Frontal cortex (tissue), 4 donors: ENCODE data around the gene UBE2E3. TPM values are rescaled to one million over a fixed set of nuclear protein-coding genes. Genes with fewer than 3 reads are reported as not detected.
"Not testable (repeated sequence)": the region's sequence is repeated elsewhere in the genome, so short reads cannot be mapped to it uniquely, and the experiment has no call there.

Experiments
- DNase-seq, 2 donors: peaks; one replicate each; pipeline ENCODE4 v3.0.0; 2012; ENCODE audit warnings: low spot score in 2 of 2
- FAIRE-seq: peaks from 2 replicates; lab custom pipeline; 2012; peaks lifted over from hg19 to GRCh38; lab: Jason Lieb, UNC
- total RNA-seq: library from RNA; depleted of rRNA; stranded (reverse); fragments of >200 nt; gene quantifications from one replicate; pipeline ENCODE4 v1.2.3, GENCODE V29; 2014
- donor health status: control.
- donor health status: control.
- donor health status: control.

The UBE2E3 gene
- total RNA-seq, 1 donor from 2014 or later, result 150 TPM

GRCh38 chr2:181021199-181021789, 40.9 kb downstream of the UBE2E3 start:
- DNase-seq, result no peak
- FAIRE-seq, result no peak

- FAIRE-seq (no peak), DNase-seq (no peak)
Measured at GRCh38 chr2:181022652-181023051, 42.2 kb downstream of the UBE2E3 start.

- FAIRE-seq (no peak), DNase-seq (no peak)
Measured at GRCh38 chr2:181025004-181025403, 44.6 kb downstream of the UBE2E3 start.

- DNase-seq, result no peak
- FAIRE-seq, result no peak
Measured at GRCh38 chr2:181036445-181036844, 56.0 kb downstream of the UBE2E3 start.

- FAIRE-seq, result no peak
- DNase-seq, result no peak
Measured at GRCh38 chr2:181036848-181037603, 56.6 kb downstream of the UBE2E3 start.

- DNase-seq (no peak), FAIRE-seq (no peak)
Measured at GRCh38 chr2:181037922-181038321, 57.5 kb downstream of the UBE2E3 start.

- no peak for FAIRE-seq
- DNase-seq, result no peak
Measured at GRCh38 chr2:181038796-181039195, 58.4 kb downstream of the UBE2E3 start.

GRCh38 chr2:181040839-181041238, 60.4 kb downstream of the UBE2E3 start:
- DNase-seq, FAIRE-seq: not testable (repeated sequence)

- FAIRE-seq (no peak), DNase-seq (no peak)
Measured at GRCh38 chr2:181041661-181042060, 61.3 kb downstream of the UBE2E3 start.

GRCh38 chr2:181042706-181043105, 62.3 kb downstream of the UBE2E3 start:
- FAIRE-seq, result no peak
- DNase-seq, result no peak

GRCh38 chr2:181046833-181047232, 66.4 kb downstream of the UBE2E3 start:
- DNase-seq, result no peak
- FAIRE-seq, result no peak

- FAIRE-seq, result no peak
- DNase-seq, result no peak
Measured at GRCh38 chr2:181047829-181048228, 67.4 kb downstream of the UBE2E3 start.

GRCh38 chr2:181051861-181052522, 71.6 kb downstream of the UBE2E3 start:
- DNase-seq, result no peak
- FAIRE-seq, result no peak

GRCh38 chr2:181052523-181052891, 72.1 kb downstream of the UBE2E3 start:
- no peak for FAIRE-seq

GRCh38 chr2:181054256-181054655, 73.9 kb downstream of the UBE2E3 start:
- no peak for FAIRE-seq
- no peak for DNase-seq

More at GRCh38 chr2:181052523-181052891, 72.1 kb downstream of the UBE2E3 start:
- DNase-seq, result no peak

- FAIRE-seq (no peak), DNase-seq (no peak)
Measured at GRCh38 chr2:181054843-181055242, 74.4 kb downstream of the UBE2E3 start.

- FAIRE-seq (no peak), DNase-seq (no peak)
Measured at GRCh38 chr2:181058378-181059269, 78.2 kb downstream of the UBE2E3 start.

- FAIRE-seq, result no peak
- DNase-seq, result no peak
Measured at GRCh38 chr2:181063696-181064095, 83.3 kb downstream of the UBE2E3 start.

- DNase-seq, result no peak
- no peak for FAIRE-seq
Measured at GRCh38 chr2:181065458-181065857, 85.1 kb downstream of the UBE2E3 start.

- DNase-seq (no peak), FAIRE-seq (no peak)
Measured at GRCh38 chr2:181066333-181066732, 85.9 kb downstream of the UBE2E3 start.
